HEK293T (cell line): ENCODE measurements around the gene LSP1.

Experiments
- CTCF ChIA-PET: fragments of 350-600 bp; formaldehyde crosslinking; extraction: SDS; loops from one replicate; lab custom pipeline; 2021; ENCODE audit warnings: antibody characterized with exemption, inconsistent platforms; lab: Yijun Ruan, JAX
- POLR2A ChIA-PET: fragments of 350-600 bp; formaldehyde crosslinking; extraction: SDS; loops from one replicate; lab custom pipeline; 2020; ENCODE audit warnings: antibody characterized with exemption, inconsistent platforms; lab: Yijun Ruan, JAX
- DNase-seq: peaks from one replicate; pipeline ENCODE4 v3.0.0; 2012; ENCODE audit warnings: mixed read lengths; ENCODE audit errors: extremely low spot score
- ARNT ChIP-seq: fragments of 450-650 bp; IDR thresholded peaks from 2 replicates; pipeline ENCODE4 v1.6.1; 2017; ENCODE audit warnings: mild to moderate bottlenecking
- BHLHE40 ChIP-seq: fragments of 450-650 bp; IDR thresholded peaks from 2 replicates; pipeline ENCODE4 v1.6.1; 2016; ENCODE audit warnings: mild to moderate bottlenecking, moderate library complexity, borderline replicate concordance
- CTBP1 ChIP-seq: fragments of 450-650 bp; IDR thresholded peaks from 2 replicates; pipeline ENCODE4 v1.6.1; 2016; ENCODE audit warnings: borderline replicate concordance
- ELF4 ChIP-seq: fragments of 450-650 bp; IDR thresholded peaks from 2 replicates; pipeline ENCODE4 v1.6.1; 2017; ENCODE audit warnings: antibody characterized with exemption
- FOXA1 ChIP-seq: fragments of 450-650 bp; IDR thresholded peaks from 2 replicates; pipeline ENCODE4 v1.6.1; 2016; ENCODE audit warnings: mild to moderate bottlenecking
- FOXK2 ChIP-seq: fragments of 450-650 bp; IDR thresholded peaks from 2 replicates; pipeline ENCODE4 v1.6.1; 2016; ENCODE audit warnings: mild to moderate bottlenecking
- FOXM1 ChIP-seq: fragments of 450-650 bp; IDR thresholded peaks from 2 replicates; pipeline ENCODE4 v1.6.1; 2017; ENCODE audit warnings: mild to moderate bottlenecking, borderline replicate concordance
- HDGF ChIP-seq: fragments of 450-650 bp; IDR thresholded peaks from 2 replicates; pipeline ENCODE4 v1.6.1; 2017; ENCODE audit warnings: antibody characterized with exemption, borderline replicate concordance
- L3MBTL2 ChIP-seq: fragments of 450-650 bp; conservative IDR thresholded peaks from 2 replicates; pipeline ENCODE4 v1.6.1; 2016; ENCODE audit warnings: mild to moderate bottlenecking
- LEF1 ChIP-seq: fragments of 450-650 bp; IDR thresholded peaks from 2 replicates; pipeline ENCODE4 v1.6.1; 2017; ENCODE audit warnings: mild to moderate bottlenecking, borderline replicate concordance
- NFRKB ChIP-seq: fragments of 450-650 bp; IDR thresholded peaks from 2 replicates; pipeline ENCODE4 v1.6.1; 2016; ENCODE audit warnings: mild to moderate bottlenecking, moderate library complexity
- SP1 ChIP-seq: fragments of 450-650 bp; IDR thresholded peaks from 2 replicates; pipeline ENCODE4 v1.6.1; 2017
- SUZ12 ChIP-seq: fragments of 450-650 bp; IDR thresholded peaks from 2 replicates; pipeline ENCODE4 v1.6.1; 2016; ENCODE audit warnings: mild to moderate bottlenecking
- TARDBP ChIP-seq: fragments of 450-650 bp; IDR thresholded peaks from 2 replicates; pipeline ENCODE4 v1.6.1; 2016
- ZNF384 ChIP-seq: fragments of 450-650 bp; IDR thresholded peaks from 2 replicates; pipeline ENCODE4 v1.6.1; 2016
- TF ChIP-seq, protein P1 (sequence below): fragments of 450-650 bp; IDR thresholded peaks from 2 replicates; pipeline ENCODE4 v1.6.1; 2016

The LSP1 gene

DNA sequence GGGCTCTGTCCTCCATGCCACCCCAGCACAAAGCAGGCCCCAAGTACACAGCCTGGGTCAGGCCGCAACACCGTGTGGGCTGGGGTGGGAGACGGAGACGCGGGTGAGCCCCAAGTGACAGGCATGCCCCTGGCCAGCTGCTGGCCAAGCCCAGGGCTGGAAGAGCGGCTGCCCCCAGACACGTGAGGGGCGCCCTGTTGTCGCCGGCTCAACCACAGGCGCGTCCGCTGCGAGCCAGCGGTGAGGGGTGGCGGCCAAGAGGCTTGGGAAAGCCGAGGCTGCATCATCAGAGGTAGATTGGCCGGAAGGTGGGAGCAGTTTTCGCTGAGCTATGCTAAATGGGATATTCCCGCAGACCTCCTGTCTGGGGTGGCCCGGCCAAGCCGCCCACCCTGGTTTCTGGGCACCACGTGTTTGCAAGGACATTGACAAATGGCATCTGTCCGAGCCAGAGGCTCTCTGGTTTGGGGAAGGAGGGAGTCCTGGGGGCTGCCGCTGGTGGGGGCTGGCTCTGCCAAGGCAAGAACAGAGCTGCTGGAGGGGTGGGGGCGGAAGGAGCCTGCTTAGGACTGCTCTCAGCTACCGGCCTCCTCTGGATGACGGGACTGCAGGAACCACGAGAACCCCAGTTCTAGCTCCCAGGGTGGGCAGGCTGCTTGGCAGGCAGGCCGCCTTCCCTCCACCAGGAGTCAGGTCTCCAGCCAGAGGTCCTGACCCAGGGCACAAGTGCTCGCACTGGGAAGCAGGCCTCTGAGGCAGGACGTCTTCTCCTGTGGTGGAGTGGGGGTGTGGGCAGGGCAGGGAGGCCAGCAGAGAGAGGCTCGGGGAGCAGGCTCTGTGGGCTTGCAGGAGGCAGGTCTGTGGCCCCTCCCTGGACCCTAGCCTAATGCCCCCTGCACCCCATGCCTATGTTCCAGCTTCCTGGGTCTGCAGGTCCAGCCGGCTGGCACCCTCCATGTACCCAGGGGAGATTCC lies 38.3 kb downstream of the LSP1 start:
- DNase-seq, result no peak
- POLR2A ChIA-PET, result interaction anchor here (1.2 kb wide), 1 partner anchor 26 kb away, joined by 3 read pairs; no protein-coding TSS in a partner anchor
- TF ChIP-seq, protein P1, sequence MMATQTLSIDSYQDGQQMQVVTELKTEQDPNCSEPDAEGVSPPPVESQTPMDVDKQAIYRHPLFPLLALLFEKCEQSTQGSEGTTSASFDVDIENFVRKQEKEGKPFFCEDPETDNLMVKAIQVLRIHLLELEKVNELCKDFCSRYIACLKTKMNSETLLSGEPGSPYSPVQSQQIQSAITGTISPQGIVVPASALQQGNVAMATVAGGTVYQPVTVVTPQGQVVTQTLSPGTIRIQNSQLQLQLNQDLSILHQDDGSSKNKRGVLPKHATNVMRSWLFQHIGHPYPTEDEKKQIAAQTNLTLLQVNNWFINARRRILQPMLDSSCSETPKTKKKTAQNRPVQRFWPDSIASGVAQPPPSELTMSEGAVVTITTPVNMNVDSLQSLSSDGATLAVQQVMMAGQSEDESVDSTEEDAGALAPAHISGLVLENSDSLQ, result no peak
- TF ChIP-seq SP1, result no peak
- TF ChIP-seq CTBP1, result no peak
- TF ChIP-seq BHLHE40, result no peak
- no peak for TF ChIP-seq TARDBP
- no peak for TF ChIP-seq ELF4
- no peak for TF ChIP-seq L3MBTL2
- no peak for TF ChIP-seq LEF1
- no peak for TF ChIP-seq NFRKB
- TF ChIP-seq ARNT, result no peak
- no peak for TF ChIP-seq HDGF
- no peak for TF ChIP-seq FOXA1
- no peak for TF ChIP-seq FOXM1
- TF ChIP-seq ZNF384, result no peak
- TF ChIP-seq SUZ12, result no peak
- no peak for TF ChIP-seq FOXK2

DNA sequence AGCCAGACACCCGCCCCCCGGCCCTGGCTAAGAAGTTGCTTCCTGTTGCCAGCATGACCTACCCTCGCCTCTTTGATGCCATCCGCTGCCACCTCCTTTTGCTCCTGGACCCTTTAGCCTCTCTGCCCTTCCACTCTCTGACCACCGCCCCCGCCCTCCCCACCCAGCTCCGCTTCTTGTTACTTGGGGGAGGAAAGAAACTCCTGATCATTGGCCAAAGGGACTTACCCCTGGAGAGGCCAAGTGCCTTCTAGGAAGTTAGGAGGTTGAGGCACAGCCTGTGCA lies 38.9 kb downstream of the LSP1 start, which contains the start of gene PRR33:
Gene PRR33 (minus strand): TSS at position 65 of the 285 bp plus-strand sequence. CDS start 1,311 bp downstream, outside the sequence.
- ChIA-PET CTCF (no interaction called here), POLR2A (interaction anchor here (1.2 kb wide), 1 partner anchor 25 kb away, joined by 3 read pairs; no protein-coding TSS in a partner anchor)
- no peak for TF ChIP-seq SUZ12
- DNase-seq, result no peak

More for the DNA sequence above, 38.3 kb downstream of the LSP1 start:
- CTCF ChIA-PET, result no interaction called here

DNA sequence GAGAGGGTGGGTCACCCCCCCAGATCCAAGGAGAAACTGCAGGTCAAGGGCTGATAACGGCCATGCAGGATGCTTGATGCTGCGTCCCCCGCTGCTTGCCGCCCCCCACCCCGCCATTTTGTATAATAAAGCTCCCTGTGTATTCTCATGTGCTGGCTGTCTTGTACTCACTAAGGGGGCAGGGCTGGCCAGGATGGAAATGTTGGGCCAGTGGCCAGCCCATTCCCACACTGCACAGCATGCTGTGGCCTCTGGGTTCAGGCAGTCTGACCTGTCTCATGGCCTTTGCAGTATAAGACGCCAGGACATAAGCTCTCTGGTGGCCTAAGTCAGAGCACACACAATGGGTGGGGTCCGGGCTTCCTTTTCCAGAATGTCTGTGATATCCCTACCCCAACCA lies 39.2 kb downstream of the LSP1 start:
- TF ChIP-seq LEF1 (no peak), BHLHE40 (no peak), HDGF (no peak), FOXK2 (no peak), SP1 (no peak), ZNF384 (no peak), NFRKB (no peak)
- TF ChIP-seq, protein P1, result no peak
- DNase-seq, result no peak
- POLR2A ChIA-PET, result interaction anchor here (1.2 kb wide), 1 partner anchor 25 kb away, joined by 3 read pairs; no protein-coding TSS in a partner anchor
- CTCF ChIA-PET, result no interaction called here

DNA sequence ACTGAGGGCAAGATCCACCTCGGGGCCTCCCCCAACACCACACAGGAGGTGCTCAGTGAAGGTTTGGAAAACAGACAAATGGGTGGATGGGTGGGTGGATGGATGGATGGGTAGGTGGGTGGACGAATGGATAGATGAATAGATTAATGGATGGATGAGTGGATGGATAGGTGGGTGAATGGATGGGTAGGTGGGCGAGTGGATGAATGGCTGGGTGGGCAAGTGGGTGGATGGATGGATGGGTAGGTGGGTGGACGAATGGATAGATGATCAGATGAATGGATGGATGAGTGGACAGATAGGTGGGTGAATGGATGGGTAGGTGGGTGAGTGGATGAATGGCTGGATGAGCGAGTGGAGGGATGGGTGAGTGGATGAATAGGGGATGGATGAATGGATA lies 39.7 kb downstream of the LSP1 start:
- CTCF ChIA-PET, result no interaction called here
- DNase-seq, result no peak
- TF ChIP-seq FOXM1 (no peak), BHLHE40 (no peak), LEF1 (no peak), SUZ12 (no peak), NFRKB (no peak), CTBP1 (no peak), ZNF384 (no peak), HDGF (no peak), TARDBP (no peak), FOXA1 (no peak), SP1 (no peak), ELF4 (no peak), ARNT (no peak)
- TF ChIP-seq, protein P1, result no peak
- POLR2A ChIA-PET, result no interaction called here

DNA sequence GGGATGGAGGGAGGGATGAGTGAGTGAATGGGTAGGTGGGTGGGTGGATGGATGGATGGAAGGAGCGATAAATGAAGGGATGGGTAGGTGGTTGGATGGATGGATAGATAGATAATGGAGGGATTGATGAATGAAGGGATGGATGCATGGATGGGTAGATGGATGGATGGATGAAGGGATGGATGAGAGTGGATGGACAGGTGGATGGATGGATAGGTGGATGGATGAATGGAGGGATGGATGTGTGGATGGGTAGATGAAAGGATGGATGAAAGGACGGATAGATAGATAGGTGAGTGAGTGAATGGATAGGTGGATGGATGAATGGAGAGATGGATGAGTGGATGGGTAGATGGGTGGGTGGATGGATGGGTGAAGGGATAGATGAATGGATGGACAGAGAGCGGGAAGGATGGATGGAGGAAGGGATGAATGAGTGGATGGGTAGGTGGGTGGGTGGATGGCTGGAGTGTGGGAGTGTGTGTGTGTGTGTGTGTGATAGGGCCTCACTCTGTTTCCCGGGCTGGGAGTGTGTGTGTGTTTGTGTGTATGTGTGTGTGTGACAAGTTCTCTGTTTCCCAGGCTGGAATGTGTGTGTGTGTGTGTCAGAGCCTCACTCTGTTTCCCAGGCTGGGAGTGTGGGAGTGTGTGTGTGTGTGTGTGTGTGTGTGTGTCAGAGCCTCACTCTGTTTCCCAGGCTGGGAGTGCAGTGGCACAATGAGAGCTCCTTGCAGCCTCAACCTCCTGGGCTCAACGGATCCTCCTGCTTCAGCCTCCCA lies 40.9 kb downstream of the LSP1 start:
- no peak for DNase-seq
- ChIA-PET POLR2A (no interaction called here), CTCF (no interaction called here)
- TF ChIP-seq L3MBTL2 (no peak), SP1 (no peak), SUZ12 (no peak), CTBP1 (no peak), ELF4 (no peak)

DNA sequence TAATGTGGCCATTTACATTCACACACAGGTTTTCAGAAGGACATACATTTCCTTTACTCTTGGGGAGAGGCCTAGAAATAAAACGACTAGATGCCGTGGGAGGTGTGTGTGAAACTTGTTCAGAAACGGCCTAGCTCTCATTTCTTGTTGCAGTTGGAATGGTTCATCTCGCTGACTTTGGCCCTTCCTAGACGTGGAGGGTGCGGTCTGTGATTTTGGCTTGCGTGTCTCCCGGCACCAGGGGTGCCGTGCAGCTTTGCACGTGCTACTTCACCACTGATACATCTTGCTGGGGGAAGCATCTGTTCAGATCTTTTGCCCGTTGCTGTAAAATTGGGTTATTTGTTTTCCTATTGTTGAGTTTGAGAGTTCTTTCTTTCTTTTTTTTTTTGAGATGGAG lies 41.9 kb downstream of the LSP1 start:
- ChIA-PET POLR2A (no interaction called here), CTCF (no interaction called here)
- no peak for TF ChIP-seq NFRKB
- DNase-seq, result no peak
